ENCODE data around the gene DPP3.

- TF ChIP-seq MAX (IDR thresholded peaks at IDR 0.05) (no peak), CTCF (IDR thresholded peaks at IDR 0.05 in 2 of 3, conservative IDR thresholded peaks at IDR 0.05 in 1 of 3; ENCODE audit: borderline replicate concordance in 1 of 3, insufficient read depth in 1 of 3, low read depth in 2 of 3, low read length in 2 of 3) (no peak), REST (IDR thresholded peaks at IDR 0.05; ENCODE audit: low read depth) (no peak), CBX3 (IDR thresholded peaks at IDR 0.05; ENCODE audit: low read depth) (no peak), POLR2AphosphoS5 (IDR thresholded peaks at IDR 0.05; ENCODE audit: low read depth, low read length) (no peak), POLR2A (IDR thresholded peaks at IDR 0.05; ENCODE audit: borderline replicate concordance, extremely low read depth, insufficient read depth, insufficient read length) (no peak), EZH2 (IDR thresholded peaks at IDR 0.05) (no peak), TCF7L2 (IDR thresholded peaks at IDR 0.05; ENCODE audit: borderline replicate concordance, extremely low read depth, insufficient read depth, insufficient read length) (no peak)
Measured at GRCh38 chr11:66473608-66474515, 6.4 kb upstream of the DPP3 start.
